NCI-H2196 (cell line): Measurements from ENCODE around the gene SLX9.

Experiments used
- DNase-seq: peaks from one replicate; lab custom pipeline; 2025; ENCODE audit not compliant: unreplicated experiment; lab: John Stamatoyannopoulos, UW

Gene SLX9

DNA sequence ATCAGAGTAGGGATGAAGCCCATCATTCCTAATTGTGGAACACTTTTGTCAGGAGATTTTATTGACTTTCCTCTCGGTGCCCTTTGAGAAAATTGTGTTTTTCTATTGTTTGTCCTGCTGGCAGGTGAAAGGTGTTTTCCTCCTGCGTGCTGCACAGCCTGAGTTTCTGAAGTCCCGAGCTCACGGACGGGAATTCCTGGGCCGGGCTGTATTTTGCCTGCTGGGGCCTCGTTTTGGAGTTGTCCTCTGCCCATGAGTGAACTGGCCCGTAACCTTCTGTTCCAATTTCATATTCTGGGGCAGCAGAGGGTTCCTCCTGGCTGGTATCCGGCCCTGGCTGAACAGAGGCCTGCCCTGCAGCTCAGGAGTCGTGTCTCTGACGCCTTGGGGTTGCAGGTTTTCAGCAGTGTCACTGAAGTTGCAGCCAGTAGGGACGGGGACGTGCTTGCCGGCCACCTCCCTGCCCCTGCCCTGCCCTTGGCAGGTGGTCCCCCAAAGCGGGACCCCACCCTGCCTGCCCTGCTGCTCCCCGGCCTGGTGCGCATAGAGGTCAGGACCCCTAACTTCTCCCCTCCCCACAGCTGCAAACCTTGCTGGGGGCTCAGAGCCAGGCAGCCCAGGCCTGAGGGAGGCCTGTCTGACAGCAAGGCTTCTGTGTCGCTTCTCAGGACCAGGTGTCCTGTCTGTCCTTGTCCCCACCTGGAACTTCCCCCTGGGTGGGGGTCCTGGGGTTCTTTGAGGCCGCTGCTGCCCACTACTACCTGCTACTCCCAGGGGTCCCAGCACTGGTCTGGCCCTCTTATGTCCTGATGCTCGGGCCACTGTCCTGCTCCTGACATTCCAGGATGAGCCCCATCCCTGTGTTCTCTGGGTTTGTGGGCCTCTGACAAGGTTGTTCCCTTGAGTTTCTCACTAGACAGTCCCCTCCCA, 49.0 kb downstream of the SLX9 start:
- no peak for DNase-seq

DNA sequence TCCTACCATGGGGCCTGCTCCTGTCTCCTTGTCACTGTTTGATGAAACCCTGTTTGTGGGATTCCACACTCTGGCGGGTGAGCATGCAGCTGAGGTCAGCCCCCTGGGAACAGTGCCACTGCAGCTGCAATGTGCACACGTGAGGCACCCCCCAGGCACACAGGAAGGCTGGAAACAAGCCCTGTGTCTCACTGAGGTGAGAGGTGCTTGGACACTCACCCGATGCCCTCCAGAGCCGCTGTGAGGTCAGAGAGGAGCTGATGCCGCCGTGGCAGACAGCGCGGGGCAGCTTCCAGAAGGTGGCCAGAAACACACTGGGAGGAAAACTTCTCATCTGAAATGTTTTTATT, 49.7 kb downstream of the SLX9 start:
- no peak for DNase-seq

DNA sequence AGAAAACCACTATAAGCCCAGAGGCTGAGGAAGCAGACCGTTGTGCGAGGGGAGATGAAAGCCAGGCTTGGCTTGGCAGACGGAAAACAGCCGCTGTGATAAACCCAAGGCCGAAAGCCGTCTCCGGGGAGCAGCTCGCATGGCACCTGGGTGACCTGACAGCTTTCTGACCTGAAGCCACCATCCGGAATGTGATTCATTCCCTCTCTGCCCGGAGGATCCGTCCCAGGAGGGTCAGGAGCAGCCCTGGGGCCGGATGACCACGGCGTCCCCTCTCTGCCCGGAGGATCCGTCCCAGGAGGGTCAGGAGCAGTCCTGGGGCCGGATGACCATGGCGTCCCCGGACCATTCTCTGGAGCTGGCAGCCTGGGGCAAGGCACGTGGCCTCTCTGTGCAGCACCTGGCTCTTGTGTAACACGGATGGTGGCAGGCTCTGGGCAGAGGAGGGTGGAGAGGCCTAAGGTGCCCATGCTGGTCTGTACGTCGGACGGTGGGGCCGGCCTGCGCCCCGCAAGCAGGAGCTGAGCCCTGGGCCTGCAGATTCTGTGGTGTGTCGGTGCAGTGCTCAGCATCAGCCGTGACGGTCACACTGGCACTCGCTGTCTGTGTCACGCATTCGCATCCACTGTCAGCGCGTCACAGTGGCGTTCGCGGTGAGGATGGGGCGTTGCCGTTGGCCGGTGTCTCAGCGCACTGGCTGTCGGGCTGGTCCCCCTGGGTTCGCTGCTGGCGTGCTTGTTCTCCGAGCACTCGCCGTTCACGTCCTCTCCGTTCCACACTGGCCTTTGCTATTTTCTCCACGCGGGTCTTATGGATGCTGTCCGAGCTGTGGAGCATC, 50.3 kb downstream of the SLX9 start:
- DNase-seq: no peak

DNA sequence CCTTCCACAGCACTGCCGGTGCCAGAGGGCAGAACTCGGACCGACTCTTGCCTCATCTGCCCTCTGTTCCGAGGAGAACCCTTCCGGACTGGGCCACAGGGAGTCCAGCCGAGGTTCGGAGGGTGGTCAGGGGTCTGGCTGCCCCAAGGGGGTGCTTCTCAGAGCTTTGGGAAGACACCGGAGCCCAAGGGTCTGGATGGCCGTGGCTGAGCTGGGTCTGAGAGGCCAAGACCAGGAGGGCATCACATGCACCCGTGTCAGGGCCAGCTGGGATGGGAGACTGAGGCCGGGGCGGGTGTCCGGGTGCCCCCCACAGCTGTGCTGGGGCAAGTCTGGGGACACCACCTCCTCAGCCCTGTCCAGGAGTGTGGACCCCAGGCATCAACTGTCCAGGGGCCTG, 51.1 kb downstream of the SLX9 start:
- DNase-seq: no peak

DNA sequence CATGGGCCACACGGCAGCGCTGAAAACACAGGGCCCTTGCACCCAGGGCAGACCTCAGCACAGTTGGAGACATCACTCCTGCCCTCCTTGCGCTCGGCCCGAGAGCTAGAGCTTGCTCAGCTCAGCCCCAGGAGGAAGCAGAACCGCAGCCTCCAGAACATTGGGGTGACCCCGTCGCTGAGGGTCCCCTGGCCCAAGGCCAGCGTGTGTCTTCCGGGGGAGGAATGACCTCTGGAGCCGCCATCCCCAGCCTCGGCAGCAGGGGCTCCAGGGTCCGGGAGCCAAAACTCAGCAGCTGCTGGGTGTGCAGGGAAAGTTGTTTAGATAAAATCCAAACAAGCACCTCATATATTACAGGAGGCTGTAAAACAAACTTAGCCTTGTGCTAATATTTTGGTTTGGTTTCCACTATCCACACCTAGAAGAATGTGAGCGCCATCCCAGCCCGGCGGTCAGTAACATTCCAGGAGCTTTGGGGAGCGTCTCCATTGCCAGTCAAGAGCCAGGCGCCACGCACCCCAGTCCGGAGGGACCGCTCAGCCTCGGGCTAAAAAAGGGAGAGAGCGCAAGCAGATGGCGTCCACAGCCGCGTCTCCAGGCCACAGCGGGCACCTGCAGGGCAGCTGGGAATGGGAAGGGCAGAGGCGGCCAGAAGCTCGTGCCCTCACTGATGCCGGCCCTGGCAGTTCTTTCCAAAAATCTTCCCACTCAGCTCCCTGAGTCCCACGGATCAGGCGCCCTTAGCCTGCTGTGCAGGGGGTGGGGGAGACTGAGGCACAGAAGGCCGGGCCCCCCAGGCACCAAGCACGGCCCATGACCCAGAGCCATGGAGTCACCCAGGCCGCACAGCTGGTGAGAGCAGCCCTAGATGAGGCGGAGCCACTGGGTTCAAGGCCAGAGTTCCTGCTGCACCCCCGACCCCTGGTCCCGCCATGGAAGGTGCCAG, 52.0 kb downstream of the SLX9 start:
- no peak for DNase-seq

DNA sequence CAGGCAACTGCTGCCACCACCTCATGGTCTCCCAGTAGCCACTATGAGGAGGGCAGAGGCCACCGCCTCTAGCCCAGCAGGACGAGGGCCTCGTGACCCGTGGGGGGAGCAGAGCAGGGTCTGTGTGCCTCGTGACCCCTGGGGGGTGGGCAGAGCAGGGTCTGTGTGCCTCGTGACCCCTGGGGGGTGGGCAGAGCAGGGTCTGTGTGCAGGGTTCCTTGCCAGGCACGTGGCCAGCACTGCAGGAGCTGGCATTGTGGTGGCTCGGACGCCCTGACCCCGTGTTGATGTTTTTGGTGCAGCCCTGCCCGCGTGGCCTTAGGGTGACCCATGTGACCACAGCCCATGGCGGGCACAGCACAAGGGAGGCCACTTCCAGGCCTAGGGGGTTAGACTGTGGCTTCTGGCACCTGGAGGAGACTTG, 52.8 kb downstream of the SLX9 start:
- no peak for DNase-seq

DNA sequence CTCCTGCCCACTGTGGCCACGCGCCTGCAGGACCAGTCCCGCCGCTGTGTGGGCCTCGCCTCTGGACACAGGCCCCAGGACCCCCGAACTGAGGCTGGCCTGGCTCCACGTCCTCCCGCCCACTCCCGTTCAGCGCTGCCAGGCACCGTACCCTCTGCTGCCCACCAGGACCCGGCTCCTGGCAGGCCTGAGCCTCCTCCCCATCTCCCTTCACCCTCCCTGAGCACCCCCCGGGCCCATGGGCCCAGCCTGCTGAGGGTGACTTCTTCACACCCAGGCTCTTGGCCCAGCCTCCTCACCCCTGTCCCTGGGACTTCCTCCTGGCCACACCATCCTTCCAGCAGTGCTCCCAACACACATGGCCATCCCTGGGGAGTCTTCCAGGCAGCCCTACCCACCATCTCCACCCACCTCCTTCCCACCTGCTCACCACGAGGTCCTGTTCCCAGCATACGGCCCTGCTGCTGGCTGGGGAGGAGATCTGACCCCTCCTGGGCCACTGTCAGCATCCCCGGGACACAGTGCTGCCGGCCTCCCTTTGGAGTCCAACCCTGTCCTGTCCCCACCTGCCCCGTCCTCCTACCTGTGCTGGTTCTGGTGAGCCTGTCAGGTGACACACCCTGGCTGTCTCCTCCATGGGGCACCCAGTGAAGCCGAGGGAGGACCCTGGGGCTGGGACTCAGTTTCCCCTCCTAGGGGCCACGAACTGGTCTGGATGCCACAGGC, 53.7 kb downstream of the SLX9 start:
- no peak for DNase-seq

DNA sequence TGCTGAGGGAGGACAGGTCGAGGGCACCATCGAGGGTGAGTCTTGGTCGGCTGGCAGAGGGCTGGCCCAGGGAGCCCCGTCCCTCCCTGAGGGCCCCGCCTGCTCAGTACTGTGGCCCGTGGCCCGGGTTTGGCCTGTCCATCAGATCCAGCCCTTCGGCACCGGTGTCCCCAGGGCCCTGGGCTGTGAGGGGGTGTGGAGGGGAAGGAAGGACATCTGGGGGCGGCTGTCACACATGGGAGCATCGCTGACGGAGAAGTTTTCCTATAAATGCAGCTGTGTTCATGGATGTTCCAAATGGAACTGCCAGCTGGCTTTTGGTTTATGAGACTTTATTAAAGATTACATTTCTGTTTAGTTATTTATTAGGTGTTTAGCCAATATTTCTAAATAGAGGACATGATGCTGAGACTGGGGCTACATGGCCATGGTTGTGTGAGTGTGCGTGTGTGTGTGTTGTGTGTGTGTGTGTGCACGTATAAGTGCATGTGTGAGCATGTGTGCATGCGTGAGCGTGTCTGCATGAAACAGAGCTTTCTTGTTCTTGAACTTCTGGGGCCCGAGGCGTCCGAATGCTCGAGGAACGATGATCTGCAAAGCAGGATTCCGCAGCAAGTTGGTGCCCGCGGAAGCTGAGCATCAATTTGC, 54.3 kb downstream of the SLX9 start:
- DNase-seq: no peak

DNA sequence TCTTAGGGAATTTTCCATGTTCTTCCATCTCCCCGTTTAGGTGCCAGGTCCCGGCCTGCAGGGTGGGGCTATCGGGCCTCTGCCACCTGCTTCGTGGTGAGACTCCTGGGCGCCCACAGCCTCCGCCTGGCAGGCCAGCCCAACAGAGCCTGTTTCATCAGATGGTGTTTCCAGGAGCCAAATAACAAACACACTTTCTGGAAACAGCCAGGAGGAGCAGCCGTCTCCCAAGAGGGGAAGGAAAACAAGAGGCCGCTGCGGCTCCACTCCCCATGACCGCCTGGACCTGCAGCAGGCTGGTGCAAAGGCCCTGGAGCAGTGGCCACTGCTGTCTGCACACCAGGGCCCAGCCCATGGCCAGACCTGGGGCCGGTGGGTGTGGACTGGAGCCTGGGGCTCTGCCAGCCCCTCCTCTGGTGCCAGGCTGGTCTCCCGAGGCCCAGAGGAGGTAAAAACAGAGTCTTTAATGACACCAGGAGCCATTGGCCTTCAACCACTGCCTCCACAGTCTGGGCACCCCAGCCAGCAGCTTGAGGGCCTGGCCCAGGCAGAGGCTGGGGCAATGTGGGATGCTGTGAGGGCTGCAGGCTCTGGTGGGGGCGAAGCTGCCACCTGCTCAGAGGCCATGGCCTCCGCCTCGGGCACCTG, 55.0 kb downstream of the SLX9 start:
- DNase-seq: no peak

DNA sequence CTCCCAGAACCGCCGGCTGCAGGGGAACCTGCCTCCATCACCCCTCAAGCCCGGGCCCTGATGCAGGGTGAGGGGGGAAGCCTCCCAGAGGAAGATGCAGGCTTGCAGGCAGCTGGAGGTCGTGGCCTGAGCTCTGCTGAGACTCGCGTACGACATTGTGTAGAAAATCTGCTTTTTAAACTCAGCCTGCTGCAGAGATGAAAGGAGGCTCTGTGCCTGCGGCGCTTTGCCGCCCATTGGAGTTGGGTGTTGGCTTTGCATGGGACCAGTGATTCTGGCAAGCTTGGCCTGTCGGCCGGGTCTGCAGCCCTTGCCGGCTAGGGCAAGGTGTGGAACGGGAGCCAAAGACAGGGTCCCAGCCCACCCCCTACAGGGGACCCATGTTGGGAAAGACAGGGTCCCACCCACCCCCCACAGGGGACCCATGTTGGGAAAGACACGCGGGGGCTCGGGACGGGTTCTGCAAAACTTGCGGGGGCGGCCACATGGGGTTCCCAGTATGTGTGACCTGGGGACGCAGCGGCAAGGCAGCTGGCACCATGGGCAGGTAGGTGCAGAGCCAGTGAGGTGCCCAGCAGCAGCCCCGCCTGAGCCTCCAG, 55.6 kb downstream of the SLX9 start:
- DNase-seq: no peak

DNA sequence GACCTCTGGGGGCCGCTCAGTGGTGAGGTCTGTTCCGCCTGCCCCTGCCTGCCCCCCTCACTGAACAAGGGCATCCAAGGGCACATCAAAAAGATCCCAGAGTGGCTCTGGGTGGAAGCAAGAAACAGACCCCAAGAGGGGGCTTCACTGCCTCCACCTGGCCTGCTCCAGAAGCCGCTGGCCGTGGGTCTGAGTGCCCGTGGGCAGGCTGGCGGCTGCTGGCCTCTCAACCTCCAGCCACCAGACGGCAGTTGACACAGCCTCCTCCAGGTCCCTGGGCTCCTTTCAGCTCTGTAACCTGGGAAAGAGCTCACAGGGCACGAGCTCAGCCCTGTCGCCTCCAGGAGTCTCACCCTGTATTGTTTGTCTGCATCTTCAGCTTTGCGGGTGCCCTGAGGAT, 56.3 kb downstream of the SLX9 start:
- DNase-seq: no peak

DNA sequence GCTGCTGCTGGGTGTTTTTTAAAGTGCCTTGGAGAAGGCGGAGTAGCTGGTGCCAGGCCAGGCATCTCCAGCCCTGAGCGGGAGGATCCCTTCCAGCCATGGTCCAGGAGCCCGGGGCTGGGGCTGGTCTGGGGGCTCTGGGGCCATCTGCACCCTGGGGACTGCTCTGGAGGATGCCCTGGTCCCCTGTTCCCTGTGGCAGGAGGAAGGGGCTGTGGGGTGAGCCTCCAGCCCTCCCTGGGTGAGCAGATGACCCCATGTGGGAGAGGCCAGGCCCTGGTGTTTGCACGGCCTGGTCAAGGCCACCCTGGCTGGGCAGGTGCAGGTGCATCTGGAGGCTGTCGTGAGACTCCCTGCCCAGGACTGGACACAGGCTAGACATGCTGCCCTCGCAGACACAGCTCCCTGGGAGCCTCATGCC, 56.7 kb downstream of the SLX9 start:
- no peak for DNase-seq

DNA sequence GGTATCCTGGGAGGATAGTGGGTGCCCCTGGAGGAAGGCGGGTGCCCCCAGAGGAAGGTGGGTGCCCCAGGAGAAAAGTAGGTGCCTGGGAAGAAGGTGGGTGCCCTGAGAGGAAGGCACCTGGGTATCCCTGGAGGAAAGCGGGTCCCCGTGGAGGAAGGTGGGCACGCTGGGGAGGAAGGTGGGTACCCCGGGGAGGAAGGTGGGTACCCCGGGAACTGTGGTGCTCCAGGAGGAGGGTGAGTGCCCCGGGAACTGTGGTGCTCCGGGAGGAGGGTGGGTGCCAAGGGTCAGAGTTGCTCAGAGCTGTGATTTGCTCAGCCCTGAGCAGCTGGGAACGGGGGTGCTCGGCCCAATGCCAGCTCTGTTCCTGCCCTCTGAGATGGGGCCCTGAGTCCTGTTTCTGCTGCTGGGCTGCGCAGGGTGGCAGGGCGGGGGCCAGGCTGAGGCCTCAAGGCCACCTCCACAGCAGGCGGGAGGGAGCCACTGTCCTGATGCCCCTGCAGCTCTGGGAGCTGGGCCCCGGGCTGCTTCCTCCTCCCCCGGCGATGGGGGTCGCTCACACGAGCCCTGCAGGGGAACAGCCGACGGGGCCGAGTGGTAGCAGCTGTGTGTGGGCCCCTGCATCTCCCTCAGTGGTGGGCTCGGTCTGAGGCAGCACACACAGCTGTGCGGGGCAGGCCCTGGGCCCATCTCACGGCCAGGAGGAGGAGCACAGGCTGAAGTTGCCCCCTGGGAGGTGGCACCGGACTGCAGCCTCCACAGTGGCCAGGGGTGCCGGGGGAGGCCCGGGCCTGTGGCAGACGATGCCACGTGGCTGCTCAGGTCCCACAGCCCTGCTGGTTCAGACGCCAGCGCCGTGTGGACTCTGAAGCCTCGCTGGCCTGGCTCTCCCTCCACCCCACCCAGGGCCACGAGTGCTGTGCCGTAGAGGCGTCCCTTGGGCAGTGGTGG, 57.4 kb downstream of the SLX9 start:
- no peak for DNase-seq

DNA sequence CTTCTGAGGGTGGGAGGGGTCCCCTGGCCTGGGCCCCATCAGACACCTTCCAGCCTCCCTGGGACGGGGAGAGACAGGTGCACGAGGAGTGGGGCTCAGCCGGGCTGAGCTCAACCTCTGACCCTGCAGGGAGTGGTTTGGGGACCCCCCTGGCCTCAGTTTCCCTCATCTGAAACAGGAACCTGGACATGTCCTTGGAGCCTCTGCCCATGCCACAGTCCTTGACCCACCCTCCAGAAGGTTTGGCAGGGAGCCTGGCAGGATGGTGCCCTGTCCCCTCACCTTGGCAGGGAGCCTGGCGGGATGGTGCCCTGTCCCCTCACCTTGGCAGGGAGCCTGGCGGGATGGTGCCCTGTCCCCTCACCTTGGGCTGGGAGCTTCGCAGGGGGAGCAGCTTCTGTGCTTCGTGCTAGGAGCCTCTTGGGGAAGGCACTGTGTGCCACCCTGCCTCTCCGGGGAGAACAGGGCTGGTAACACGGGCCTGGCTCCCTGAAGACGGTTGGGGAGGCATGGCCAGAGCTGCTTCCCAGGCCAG, 58.3 kb downstream of the SLX9 start:
- no peak for DNase-seq

DNA sequence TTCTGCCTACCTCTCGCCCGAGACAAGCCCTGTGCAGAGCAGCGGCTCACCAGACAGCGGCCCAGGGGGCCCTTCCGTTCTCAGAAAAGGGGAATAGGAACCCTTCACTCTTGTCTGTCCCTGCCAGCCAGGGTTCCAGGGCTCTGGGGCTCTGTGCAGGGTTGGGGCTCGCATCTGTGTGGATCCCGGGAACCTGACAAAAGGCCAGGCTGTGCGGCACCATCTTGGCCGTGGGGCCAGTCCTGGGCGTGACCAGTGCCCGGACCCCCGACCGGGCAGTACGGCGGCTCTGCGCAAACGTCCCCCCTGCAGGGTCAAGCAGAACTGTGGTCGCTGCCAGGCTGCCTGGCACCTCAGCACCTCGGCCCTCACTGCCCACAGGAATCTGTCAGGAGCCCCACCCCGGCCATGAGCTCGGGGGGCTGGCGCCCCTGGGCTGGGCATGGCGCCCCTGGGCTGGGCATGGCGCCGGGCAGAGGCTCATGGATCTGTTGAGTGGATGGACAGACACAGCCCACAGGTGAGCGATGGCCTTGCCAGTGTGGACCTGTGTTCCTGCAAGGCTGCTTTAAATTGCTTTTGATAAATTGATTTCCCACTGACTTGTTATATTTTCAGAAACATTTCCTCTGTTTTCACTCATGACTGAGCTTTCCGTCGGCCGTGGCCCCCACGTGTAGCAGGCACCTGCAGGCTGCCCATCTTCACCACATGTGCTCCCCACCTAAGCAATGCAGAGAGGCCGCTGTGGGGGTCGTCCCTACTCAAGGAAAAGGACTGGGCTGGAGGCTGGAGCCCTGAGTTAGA, 59.0 kb downstream of the SLX9 start:
- DNase-seq: no peak

DNA sequence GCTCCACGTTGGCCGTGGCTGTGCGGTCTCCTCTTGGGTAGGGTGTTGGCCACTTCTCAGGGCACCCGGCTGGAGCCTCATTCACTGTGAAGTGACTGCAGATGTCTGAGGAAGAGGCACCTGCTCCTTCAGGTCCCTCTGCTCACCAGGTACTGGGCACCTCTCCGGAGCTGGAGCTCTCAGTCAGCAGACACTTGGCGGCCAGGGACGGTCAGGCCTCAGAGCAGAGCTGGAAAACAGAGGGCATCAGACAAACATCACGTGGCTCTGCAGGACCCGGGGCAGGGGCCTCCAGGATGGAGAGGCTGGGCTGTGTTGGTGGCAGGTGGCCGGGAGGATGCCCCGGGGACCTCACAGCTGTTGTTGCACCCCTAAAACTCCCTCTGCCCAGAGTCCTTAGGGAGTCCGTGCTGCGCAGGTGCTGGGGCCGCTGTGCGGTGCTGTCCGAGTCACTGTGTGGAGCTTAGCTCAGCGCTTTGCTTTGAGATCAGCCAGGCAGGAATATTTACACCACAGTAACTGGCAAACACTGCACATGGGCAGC, 59.7 kb downstream of the SLX9 start:
- DNase-seq: no peak
